NCI-H2196 (cell line): ENCODE results near the gene RPL36A.

Experiments
- DNase-seq: peaks from one replicate; lab custom pipeline; 2025; ENCODE audit not compliant: unreplicated experiment; lab: John Stamatoyannopoulos, UW

RPL36A gene

GRCh38 chrX:101430457-101431078, 39.8 kb downstream of the RPL36A start:
- DNase-seq, result no peak

- no peak for DNase-seq
Observed at GRCh38 chrX:101442085-101442484, 51.3 kb downstream of the RPL36A start.
